Caki2 (cell line): ENCODE data around the gene GRIP2. TPM values are rescaled to one million over a fixed set of nuclear protein-coding genes. Genes with fewer than 3 reads are reported as not detected.

Source experiments
- DNase-seq: peaks from one replicate; pipeline ENCODE4 v3.0.0-alpha.2; 2015; ENCODE audit warnings: low read depth
- in situ Hi-C: cut with HindIII; loops from 2 replicates; pipeline ENCODE4 v1.10.0; 2016; ENCODE audit warnings: low sequenced_read_pairs, low pct_unique_long_range_greater_than_20kb, mixed read lengths
- total RNA-seq: library from RNA; depleted of rRNA; stranded (reverse); fragments of >200 nt; shearing (Covaris generic); gene quantifications from 2 replicates; pipeline ENCODE4 v1.2.3, GENCODE V29; 2014; ENCODE audit warnings: low replicate concordance

GRIP2 gene
- total RNA-seq, 1 experiment from 2014 or later = 0.68 TPM

DNA sequence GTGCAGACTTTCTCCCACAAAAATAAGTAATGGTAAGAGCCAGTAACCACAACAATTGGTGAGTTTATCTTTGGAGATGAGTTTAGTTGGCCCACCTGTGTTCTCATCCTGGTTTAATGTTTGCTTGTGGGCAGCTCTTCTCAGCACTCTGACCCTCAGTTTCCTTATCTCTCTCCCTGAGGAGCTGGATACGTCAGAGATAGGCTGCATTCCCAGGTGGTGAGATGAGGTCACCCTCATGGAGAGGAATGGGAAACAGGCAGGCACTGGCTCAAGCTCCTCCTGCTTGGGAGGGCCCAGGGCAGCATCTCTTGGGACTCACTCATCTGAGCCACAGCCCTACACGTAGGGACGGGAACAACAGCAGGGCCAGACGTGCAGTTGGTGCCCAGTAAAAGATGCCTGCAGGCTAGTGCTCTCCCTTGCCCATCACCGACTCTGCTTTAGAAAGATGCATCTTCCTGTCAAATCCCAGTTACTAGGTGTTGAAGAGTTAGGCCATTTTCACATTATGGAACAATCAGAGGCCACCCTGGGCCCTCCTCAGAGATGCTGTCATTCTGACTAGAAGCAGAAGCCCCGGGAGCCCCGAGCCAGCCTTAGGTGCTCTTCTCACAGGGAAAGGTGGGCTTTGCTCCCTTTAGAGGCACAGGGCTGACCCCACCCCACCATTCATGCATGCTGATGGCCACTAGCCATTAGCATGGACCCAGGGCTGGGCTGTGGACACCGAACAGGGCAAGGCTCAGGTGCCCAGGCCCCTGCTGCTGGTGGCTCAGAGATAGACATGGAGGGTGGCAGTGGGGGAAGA lies 59.7 kb downstream of the GRIP2 start:
- in situ Hi-C loops = no loop called here
- peak; percentile 57 for DNase-seq

DNA sequence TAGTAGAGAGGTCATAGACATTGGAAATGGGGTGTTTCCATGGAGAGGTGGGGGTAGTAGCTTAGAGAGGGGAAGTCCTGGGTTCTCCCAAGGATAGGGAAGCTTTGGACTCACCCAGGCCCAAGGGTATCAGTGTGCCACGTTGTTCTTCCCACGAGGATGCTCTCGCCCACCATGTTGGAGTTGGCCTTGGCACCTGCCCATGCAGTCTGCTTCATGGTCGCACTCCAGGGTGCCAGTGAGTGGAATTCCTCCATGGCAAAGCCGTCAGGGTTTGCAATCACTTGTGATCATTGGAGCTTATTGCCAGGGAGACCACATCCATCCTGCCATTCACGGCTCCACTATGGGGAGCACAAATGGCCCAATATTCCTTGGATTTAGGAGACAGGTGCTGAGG lies 60.6 kb downstream of the GRIP2 start:
- in situ Hi-C loops = no loop called here
- DNase-seq = no peak

DNA sequence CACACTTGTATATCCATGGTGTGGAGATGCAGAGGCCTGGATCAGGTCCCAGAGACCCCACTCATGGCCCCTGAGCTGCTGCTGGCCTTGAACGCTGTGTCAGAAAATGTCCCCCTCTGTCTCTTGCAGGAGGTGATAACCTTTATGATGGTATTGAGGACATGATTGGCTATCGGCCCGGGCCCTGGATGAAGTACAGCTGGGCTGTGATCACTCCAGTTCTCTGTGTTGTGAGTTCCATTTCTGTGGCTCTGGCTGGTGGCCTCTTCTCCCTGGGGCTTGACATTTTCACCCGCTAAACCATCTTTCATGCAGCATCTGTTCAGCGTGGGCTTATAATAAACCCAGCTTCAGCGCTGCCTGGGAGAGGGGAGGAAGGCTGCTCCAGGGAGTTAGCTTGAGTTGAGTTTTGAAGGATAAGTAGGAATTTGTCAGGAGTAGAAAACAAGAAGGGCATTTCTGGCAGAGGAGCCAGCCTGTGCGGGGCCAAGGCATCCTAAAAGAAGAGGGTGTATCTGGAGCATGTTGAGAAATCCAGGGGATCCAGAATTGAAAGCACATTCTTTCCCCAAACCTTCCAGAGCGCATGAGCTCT lies 61.1 kb downstream of the GRIP2 start:
- in situ Hi-C loops = no loop called here

DNA sequence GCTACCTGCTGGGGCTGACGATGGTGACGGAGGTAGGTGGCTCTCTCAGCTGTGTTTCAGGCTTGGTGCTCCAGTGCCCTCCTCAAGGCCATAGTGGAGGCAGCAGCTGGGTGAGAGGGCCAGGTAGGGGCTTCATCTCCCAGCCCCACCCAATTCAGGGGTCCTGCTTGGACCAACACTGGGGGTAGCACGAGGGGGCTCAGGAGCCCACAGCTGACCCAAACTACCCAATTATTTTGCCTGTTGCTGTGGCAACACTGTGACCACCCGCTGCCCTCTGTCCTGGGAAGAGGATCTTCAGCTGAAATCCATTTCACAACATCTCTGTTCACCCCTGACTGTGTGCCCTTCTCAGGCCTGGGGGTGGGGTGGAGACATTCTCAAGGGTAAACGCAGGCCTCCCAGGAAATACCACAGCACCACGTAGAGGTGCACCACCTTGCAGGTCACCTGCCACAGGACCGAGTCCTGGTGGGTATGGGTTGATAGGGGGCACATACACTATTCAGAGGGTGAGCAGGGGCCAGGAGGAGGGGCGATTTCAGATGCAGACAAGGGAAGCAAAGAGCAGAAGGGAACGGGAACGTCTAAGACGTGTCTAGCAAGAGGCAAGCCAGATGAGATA lies 62.7 kb downstream of the GRIP2 start:
- no peak for DNase-seq
- in situ Hi-C loops = no loop called here

More for the DNA sequence above, 61.1 kb downstream of the GRIP2 start:
- no peak for DNase-seq

DNA sequence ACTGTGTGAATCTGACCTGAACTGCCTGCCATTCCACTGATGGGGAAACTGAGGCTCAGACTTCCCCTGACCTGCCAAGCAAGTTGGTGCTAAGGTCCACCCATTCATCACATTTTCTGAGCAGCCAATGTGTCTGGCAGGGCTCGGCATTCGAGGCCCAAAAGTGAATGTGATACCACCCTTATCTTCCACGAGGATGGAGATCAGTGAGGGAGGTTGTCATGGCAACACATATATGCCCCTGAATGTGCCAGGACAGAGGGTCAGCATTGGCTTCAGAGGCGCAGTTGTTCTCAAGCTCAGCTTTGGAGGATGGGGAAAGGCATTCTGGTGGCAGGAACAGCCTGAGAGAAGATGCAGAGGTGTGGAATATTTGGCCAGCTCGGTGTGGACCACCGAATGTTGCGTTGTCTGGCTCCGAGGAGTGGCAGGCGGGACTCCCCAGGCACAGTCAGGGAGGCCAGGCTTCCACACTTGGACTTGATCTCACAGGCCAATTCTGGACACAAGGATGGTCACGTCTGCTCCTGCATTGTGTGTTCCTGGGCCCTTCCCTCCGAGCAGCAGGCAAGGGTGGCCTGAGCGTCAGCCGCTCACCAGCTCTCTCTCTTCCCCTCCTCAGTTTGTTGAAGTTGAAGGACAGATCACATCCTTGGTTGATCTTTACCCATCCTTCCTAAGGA lies 63.4 kb downstream of the GRIP2 start:
- DNase-seq = no peak
- in situ Hi-C loops = no loop called here

DNA sequence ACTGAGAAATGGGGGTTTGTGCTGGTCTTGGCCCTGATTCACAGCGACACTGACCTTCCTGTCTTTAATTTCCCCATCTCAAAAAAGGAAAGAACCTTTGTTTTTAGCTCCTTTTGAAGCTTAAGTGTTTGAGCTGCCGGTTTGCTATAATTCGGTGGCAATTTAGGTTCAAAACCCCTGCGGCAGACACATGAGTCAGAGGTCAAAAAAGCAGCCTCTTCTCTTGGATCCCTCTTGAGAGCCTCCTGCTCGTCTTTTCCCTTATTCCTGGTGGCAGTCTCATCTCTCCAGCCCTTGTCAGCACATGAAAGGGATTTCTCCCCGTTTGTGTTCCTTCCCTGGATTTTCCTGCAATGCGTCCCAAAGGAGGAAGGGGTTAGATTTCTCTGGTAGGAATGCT lies 64.5 kb downstream of the GRIP2 start:
- in situ Hi-C loops = no loop called here
- DNase-seq = no peak

DNA sequence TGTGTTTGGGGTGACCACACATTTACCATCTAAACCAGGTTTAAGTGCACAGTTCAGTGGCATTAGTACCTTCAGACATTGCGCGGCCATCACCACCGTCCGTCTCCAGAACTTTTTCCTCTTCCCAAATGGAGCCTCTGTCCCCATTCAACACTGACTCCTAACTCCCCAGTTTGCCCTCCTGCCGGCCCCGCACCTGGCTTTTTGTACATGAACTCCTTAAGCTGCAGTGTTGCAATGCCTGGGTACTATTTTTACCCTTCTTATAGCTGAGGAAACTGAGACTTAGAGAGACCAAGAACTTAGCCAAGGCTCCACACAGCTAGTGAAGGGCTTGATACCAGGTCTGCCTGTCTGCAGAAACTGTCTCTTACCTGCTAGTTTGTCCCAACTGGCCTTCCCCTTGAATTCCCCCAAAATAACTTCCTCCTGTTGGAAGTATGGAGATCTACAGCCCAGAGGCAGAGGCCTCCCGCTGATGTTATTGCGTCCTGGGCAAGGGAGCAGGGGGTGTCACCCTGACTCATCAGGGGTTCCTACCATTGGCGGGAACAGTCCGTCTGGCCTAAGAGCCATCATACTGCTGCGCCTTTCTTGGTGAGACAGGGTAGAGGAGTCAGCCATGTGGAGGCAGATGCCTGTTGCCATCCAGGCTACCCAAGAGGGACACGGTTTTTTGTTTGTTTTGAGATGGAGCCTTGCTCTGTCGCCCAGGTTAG lies 65.6 kb downstream of the GRIP2 start:
- in situ Hi-C loops = no loop called here
- DNase-seq = no peak

DNA sequence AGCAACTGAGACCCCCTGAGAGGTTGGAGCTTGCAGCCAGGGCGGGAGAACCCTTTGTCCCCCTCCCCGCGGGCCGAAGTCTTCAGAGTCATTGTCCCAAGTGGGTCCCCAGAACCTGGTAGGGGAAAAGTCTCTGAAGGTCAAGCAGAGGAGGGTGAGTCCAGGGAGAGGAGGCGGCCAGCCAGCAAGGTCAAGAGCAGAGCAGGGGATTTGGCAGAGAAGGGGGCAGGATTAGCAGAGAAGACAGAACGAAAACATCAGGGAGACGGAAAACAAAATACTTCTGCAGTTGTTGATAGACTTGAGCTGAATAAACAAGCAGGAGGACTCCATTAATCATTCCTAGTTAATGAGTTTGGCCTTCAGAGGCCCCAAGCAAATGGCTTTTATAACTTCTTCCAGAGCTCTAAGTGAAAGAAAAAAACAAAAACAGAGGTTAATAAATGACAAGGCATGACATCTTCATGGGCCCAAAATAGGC lies 66.7 kb downstream of the GRIP2 start:
- in situ Hi-C loops = no loop called here
- DNase-seq = peak; percentile 86

DNA sequence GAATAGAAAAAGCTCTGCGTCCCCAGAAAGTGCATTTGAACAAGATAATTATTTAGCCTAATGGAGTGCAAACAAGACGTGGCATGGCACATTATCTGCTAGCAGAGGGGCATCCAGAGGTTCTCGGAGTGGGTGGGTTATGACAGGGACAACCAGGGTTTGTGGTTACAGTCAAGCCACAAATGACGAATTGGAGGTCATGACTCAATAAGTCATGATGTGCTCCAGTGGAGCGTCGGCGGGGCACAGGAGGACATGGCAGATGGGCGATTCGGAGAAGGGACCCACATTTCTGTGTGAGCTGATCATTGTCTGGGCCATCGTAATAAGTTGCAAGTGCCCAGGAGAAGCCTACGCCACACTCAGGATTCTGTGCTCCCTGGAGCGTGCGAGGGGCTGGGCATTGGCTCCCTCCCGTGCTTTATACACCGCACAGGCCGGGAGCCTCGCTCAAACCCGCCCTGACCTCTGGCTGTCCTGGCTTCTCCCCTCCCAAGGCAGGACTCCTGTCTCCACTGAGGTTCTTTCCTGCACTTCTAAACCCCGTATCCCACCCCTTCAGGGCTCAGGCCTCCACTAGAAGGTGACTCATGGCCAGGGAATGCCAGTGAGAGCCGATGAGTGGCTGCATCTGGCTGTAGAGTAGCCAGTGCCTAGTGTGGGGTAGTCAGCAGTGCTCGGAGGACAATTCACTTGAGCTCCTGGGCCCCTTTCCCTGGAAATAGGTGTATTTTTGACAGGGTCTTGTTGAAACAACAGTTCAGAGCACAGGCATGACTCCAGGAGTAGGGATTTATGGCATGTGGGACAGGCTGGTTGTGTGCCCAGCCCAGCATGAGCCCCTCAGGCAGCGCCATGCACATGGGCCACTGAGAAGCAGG lies 67.4 kb downstream of the GRIP2 start:
- DNase-seq = peak; percentile 97
- in situ Hi-C loops = no loop called here

DNA sequence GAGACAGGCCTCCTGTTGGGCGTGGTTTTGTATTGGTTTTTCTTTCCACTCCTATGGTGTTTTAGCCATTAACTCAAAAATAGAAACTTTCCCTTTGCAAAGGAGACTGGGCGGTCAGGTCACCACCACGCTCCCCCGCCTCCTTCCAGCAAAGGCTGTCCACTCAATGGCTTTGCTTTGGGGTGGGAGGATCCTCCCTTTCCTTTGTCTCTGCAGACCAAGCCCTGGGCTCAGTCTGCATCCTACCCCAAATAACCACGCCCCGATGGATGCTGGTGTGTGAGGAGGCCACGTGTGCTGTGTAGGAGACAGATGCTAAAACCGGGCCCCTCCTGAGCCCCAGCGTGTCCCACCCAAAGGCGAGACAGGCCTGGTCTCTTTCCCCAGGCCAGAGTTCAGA lies 68.5 kb downstream of the GRIP2 start:
- DNase-seq = peak; percentile 56

DNA sequence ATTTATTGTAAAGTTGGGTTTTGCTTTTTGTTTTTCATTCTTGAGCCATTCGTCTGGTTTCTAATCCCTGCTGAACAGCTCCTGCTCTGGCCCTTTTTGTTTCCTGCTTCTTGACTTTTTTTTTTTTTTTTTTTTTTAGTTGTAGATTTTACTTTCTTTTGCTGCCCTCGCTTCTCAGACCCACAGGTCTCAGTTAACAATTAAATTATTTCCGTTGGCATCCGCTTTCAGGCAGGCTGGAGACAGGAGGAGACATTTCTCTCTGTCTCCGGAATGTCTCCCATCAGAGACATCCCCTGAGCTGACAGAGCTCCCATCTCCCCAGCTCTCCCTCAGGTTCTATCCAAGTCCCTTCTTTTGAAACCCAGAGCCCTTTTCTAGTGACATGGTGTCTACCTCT lies 69.1 kb downstream of the GRIP2 start:
- no peak for DNase-seq
- in situ Hi-C loops = no loop called here

More for the DNA sequence above, 68.5 kb downstream of the GRIP2 start:
- in situ Hi-C loops = no loop called here

DNA sequence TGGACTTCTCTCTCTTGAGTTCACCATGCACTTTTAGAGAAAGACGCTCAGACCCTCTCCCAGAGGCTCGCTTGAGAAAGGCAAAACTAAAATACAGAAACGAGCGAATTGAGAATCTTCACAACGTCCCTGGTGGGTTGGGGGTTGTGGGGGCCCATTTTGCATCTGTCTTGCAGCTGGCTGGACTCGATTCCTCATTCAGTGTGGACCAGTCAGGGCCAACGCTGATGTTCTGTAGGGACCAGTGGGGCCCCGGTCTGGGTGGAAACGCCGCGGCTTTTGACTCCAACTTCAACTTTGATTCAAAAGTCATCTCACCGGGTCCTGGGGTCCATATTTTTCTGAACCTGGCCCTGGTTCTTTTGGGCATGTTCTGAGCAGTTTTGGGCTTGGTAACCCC lies 69.7 kb downstream of the GRIP2 start:
- in situ Hi-C loops = no loop called here
- DNase-seq = no peak

DNA sequence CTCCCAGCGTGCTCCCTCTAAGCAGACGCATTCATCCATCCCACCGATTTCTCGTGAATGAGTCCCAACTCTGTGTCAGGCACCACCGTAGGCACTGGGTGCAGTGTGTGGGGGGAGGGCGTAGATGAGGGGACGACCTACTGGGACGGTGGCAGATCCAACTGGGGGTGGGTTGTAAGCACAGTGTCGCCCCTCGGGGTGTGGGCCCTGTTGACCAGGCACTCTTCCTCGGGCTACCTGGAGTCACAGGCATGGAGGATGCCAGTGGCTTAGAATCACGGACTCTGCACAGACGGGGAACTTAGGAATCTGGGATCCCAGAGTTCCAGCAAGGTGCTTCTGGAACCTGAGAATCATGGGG lies 71.5 kb downstream of the GRIP2 start:
- in situ Hi-C loops = no loop called here

DNA sequence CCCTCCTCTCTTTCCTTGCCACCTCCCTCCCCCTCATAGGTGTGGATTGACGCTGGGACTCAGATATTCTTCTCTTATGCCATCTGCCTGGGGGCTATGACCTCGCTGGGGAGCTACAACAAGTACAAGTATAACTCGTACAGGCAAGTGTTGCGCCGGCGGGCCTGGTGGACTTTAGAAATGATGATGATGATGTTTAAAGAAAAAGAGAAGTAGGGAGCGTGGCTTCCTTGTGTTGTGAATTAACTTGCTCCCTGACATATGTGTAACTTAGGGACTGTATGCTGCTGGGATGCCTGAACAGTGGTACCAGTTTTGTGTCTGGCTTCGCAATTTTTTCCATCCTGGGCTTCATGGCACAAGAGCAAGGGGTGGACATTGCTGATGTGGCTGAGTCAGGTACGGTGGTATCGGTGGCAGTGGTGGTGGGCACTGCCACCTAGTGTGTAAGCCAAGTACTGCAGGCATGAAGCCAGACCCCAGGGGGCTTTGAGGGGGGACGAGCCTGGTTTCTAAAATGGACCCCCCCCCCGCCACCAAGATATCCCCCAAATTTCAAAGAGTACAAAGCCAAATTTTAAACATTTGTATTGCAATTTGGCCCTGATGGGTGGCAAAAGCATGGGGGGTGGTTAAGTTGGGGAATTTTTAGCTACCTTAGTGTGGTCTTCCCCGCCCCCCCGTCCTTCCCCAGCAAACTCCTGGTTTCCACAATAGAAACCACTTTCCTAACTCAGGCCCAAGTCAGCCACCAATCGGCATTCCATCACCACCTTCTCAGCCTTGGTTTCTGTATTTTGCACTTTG lies 72.1 kb downstream of the GRIP2 start:
- no peak for DNase-seq
- in situ Hi-C loops = no loop called here

More for the DNA sequence above, 71.5 kb downstream of the GRIP2 start:
- DNase-seq = no peak

DNA sequence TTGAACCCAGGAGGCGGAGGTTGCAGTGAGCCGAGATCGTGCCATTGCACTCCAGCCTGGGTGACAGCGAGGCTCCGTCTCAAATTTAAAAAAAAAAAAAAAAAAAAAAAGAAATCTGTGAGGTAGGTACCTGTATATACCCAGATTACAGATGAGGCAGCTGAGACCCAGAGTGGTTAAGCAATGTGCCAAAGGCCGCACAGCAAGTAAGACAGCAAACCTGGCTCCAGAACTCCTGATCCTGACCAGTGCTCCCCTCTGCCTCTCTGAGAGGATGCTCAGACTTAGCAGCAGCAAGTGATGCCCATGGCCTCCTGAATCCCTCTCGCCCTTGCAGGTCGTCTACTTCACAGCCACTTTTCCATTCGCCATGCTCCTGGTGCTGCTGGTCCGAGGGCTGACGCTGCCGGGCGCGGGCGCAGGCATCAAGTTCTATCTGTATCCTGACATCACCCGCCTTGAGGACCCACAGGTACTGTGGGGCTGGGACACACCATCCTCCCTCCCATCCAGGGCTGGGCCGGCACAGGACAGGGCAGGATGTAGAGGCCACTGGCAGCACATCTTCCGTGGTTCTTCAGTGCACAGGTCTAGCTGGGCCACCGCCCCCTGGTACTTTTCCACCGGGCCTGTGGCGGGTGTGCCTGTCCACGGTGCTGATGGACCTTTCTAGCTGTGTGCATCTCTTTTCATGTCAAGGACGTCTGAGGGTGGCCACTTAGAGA lies 73.8 kb downstream of the GRIP2 start:
- no peak for DNase-seq
- in situ Hi-C loops = no loop called here

DNA sequence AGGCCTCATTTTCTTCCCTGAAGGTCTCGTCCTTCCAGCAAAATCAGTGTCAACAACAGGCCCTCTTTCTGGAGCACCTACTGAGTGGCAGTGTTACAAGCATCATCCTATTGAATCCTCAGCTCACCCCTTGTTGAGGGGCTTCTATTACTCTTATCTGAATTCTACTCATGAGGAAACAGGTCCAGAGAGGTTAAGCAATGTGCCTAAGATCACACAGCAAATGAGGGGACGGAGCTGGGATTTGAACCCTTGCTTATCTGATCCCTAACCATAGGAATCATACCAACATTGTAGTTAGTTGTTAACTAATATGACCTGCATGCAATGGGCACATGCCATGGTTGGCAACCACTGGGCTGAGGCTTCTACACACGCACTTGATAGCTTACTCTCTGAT lies 74.7 kb downstream of the GRIP2 start:
- no peak for DNase-seq
- in situ Hi-C loops = no loop called here
